GM19238 (cell line): ENCODE measurements around the gene COQ3.
A peak's percentile ranks its signal among the peaks of the same experiment; 100 is the strongest.

ENCODE experiments used
- DNase-seq: peaks from one replicate; pipeline ENCODE4 v3.0.0; 2011; ENCODE audit warnings: low spot score; ENCODE audit not compliant: insufficient read length

The COQ3 gene

GRCh38 chr6:99393698-99394531 is at the start of gene COQ3:
TSS of gene COQ3 (minus strand) at chr6:99394195. CDS start at chr6:99394179, 16 bp downstream.
- peak; percentile 68 for DNase-seq

GRCh38 chr6:99434702-99435530 is 40.9 kb upstream of the COQ3 start:
- no peak for DNase-seq

GRCh38 chr6:99432877-99433276 is 38.9 kb upstream of the COQ3 start:
- DNase-seq: no peak

- no peak for DNase-seq
Observed at GRCh38 chr6:99431901-99432300, 37.9 kb upstream of the COQ3 start.

GRCh38 chr6:99427988-99428387 is 34.0 kb upstream of the COQ3 start:
- DNase-seq: no peak

- no peak for DNase-seq
Observed at GRCh38 chr6:99426451-99426757, 32.4 kb upstream of the COQ3 start.

GRCh38 chr6:99425647-99426450 is 31.9 kb upstream of the COQ3 start:
- DNase-seq: peak; percentile 8

- peak; percentile 52 for DNase-seq
Observed at GRCh38 chr6:99424761-99425646, 31.0 kb upstream of the COQ3 start, which contains the start of gene PNISR. TSS of gene PNISR (minus strand) at chr6:99425308. CDS start at chr6:99414659, 10,649 bp downstream.

GRCh38 chr6:99424022-99424421 is 30.0 kb upstream of the COQ3 start:
- no peak for DNase-seq

GRCh38 chr6:99422912-99423311 is 28.9 kb upstream of the COQ3 start:
- DNase-seq: no peak

- DNase-seq: peak; percentile 5
Observed at GRCh38 chr6:99416892-99417767, 23.1 kb upstream of the COQ3 start.

GRCh38 chr6:99416226-99416625 is 22.2 kb upstream of the COQ3 start:
- DNase-seq: no peak

- no peak for DNase-seq
Observed at GRCh38 chr6:99415446-99415845, 21.5 kb upstream of the COQ3 start.

- no peak for DNase-seq
Observed at GRCh38 chr6:99412065-99412464, 18.1 kb upstream of the COQ3 start.

GRCh38 chr6:99409672-99410071 is 15.7 kb upstream of the COQ3 start:
- no peak for DNase-seq

GRCh38 chr6:99407076-99407475 is 13.1 kb upstream of the COQ3 start:
- DNase-seq: no peak

GRCh38 chr6:99402448-99402847 is 8.5 kb upstream of the COQ3 start:
- no peak for DNase-seq

GRCh38 chr6:99397287-99397686 is 3.3 kb upstream of the COQ3 start:
- DNase-seq: no peak

- no peak for DNase-seq
Observed at GRCh38 chr6:99393366-99393697, 663 bp downstream of the COQ3 start.

GRCh38 chr6:99390896-99391295 is 3.1 kb downstream of the COQ3 start:
- DNase-seq: no peak
